Measurements from ENCODE around the gene B4GALNT2. TPM values are rescaled to one million over a fixed set of nuclear protein-coding genes. Genes with fewer than 3 reads are reported as not detected.

The B4GALNT2 gene
- total RNA-seq, 4 donors from 2014 or later = 0.33 to 10.1 (median 3.9) TPM

DNA sequence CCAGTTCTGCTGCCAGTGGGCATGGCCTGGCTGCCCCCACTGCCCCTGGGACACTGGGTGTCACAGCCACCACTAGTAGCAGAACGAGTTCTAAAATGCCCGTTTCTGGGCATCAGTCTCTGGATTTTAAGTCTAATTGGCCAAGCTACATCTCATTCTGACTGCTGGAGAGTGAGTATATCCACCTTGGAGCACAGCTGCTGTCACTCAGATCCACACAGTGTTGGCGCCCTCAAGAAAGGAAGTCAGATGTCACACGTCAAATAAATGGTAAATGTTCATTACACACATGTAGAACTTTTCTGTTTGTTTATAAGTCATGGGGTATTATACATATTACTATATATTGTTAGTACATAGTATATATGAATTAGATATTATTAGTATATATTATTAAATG, 58.4 kb downstream of the B4GALNT2 start:
- Histone ChIP-seq H3K27ac (peak overlapping the region in 1 of 3 donors; percentile 30), H3K27me3 (no peaks in the 10 kb centered on the region), H3K4me3 (replicated peaks in 1 of 3) (no peak overlapping the region), H3K4me1 (peaks cover 0 to 5% of the 10 kb centered on the region in 2 donors), H3K9me3 (no peaks in the 10 kb centered on the region), H3K36me3 (no peaks in the 10 kb centered on the region)
- WGBS, 2 donors = 71 to 81% methylated on average over 4 of the region's 4 CpGs
- intact Hi-C loops (cut with DNase I) = loop anchor here (5.0 kb wide), 1 partner anchor 36 kb away; no protein-coding TSS in a partner anchor
- TF ChIP-seq, protein P1, sequence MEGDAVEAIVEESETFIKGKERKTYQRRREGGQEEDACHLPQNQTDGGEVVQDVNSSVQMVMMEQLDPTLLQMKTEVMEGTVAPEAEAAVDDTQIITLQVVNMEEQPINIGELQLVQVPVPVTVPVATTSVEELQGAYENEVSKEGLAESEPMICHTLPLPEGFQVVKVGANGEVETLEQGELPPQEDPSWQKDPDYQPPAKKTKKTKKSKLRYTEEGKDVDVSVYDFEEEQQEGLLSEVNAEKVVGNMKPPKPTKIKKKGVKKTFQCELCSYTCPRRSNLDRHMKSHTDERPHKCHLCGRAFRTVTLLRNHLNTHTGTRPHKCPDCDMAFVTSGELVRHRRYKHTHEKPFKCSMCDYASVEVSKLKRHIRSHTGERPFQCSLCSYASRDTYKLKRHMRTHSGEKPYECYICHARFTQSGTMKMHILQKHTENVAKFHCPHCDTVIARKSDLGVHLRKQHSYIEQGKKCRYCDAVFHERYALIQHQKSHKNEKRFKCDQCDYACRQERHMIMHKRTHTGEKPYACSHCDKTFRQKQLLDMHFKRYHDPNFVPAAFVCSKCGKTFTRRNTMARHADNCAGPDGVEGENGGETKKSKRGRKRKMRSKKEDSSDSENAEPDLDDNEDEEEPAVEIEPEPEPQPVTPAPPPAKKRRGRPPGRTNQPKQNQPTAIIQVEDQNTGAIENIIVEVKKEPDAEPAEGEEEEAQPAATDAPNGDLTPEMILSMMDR (IDR thresholded peaks at IDR 0.05) = no peak
- no peak for TF ChIP-seq POLR2A (IDR thresholded peaks at IDR 0.05)
- no peak for DNase-seq

DNA sequence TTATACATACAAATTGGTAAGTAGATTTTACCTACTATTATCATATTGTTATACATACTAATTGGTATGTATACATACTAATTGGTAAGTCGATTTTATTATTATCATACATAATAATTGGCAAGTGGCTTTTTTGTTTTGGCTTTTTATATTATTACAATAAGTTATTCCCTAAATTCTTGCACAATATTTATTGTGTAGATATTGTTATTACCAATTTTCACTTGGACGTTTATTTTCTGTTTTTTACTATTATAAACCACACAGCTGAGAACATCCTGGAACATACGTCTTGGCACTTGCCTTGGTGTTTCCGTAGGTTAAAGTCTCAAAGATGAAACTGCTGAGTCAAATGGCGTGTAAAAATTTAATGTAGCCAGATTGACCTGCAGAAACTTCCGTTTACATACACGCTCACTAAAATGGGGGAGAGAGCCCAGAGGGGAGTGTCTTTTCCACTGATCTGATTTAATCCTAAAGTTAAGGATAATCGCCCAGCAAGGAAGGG, 58.9 kb downstream of the B4GALNT2 start:
- TF ChIP-seq, protein P1 (IDR thresholded peaks at IDR 0.05) = no peak
- no peak for TF ChIP-seq POLR2A (IDR thresholded peaks at IDR 0.05)
- no peaks in the 10 kb centered on the region for H3K9me3 ChIP-seq
- DNase-seq = no peak
- H3K4me1 ChIP-seq = peaks cover 0 to 5% of the 10 kb centered on the region in 2 donors
- intact Hi-C loops (cut with DNase I) = loop anchor here (5.0 kb wide), 1 partner anchor 36 kb away; no protein-coding TSS in a partner anchor
- H3K27ac ChIP-seq = peak overlapping the region; percentile 99 to 100 (median 99)
- 8 to 11% methylated on average over 8 of the region's 8 CpGs for WGBS, 2 donors
- no peaks in the 10 kb centered on the region for H3K27me3 ChIP-seq
- H3K36me3 ChIP-seq = no peaks in the 10 kb centered on the region
- H3K4me3 ChIP-seq (replicated peaks in 1 of 3) = peak overlapping the region in 2 of 3 donors; percentile 27 to 57

DNA sequence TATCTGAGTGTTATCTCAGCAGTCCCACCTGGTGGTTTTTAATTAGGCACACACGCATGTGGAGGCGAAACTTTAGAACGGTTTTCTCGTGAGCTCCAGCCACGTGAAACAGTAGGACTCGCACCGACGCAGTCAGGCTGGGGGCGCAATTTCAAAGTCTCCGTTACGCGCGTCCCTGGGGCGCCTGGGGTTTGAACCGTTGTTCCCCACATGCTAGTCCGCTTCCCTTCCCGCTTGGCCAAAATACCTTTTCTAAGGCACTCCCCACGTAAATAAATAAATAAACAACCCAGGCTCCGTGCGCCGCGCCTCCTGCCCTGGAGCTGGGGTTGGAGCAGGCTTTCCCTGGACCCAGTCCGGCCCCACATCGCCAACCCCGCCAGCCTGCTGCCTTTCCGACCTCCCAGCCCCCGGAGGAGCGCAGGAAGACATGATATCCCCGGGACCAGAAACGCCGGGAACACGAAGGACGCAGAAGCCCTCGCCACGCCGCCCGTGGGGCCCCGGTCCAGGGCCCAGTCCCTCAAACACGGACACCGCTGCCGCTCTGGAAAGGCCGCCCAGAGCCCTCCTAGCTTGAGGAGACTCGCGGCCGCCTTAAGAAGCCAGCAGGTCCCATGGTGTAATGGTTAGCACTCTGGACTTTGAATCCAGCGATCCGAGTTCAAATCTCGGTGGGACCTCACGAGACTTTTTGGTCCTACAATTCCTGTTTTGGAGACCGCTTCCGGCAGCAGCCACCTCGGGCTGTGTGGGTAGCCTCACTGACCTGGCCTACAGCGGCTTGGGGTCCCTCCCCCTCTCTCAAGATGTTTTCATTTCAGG, 59.6 kb downstream of the B4GALNT2 start:
- WGBS, 2 donors = 1% methylated on average over 27 to 37 of the region's 53 CpGs
- TF ChIP-seq, protein P1 (IDR thresholded peaks at IDR 0.05) = peak in 3 of 6 experiments; percentile 19 to 41 (median 37)
- peak in 1 of 2 donors; percentile 37 for TF ChIP-seq POLR2A (IDR thresholded peaks at IDR 0.05)
- intact Hi-C loops (cut with DNase I) = loop anchor here (5.0 kb wide), 1 partner anchor 35 kb away; no protein-coding TSS in a partner anchor

DNA sequence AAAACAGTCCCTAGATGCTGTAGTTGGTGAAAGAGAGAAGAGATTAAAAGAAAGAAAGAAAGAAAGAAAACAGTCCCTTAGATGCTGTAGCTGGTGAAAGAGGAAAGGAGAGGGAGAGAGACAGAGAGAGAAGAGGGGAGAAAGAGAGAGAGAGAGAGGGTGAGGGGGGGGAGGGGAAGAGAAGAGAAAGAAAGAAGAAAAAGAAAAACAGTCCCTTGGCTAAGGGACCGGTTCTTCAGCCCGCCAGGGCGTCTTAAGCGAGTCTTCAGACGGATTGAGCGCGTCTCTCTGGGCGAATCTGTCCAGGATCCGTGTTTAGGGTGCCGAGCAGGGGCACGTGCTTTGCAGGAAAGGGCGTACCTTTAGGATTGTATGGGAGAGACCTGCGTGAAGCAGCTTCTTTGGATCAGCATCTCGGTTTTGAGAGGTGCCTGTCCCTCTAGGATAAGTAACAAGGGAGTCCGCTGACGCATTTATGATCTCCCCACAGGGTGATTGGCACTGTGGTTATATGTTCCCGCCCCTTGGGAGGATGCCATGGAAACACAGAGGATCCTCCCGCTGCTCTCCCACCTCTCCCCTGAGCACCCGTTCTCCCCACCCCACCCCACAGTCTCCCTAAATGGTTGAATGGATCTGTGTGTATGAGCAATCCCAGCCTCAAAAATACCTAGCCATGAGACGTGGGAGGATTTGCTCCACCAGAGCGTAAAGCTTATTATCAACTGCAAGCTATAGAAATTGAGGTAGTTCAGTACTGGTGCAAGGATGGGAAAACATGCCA, 61.1 kb downstream of the B4GALNT2 start:
- H3K4me1 ChIP-seq = peaks cover 7 to 13% of the 10 kb centered on the region in 2 donors
- no peaks in the 10 kb centered on the region for H3K27me3 ChIP-seq
- 3 to 6% methylated on average over 16 to 21 of the region's 21 CpGs for WGBS, 2 donors
- no peaks in the 10 kb centered on the region for H3K36me3 ChIP-seq
- peak; percentile 88 for DNase-seq
- no peaks in the 10 kb centered on the region for H3K9me3 ChIP-seq
- H3K4me3 ChIP-seq (replicated peaks in 1 of 3) = peak overlapping the region in 2 of 3 donors; percentile 35 to 57
- intact Hi-C loops (cut with DNase I) = loop anchor here (5.0 kb wide), 1 partner anchor 34 kb away; no protein-coding TSS in a partner anchor
- TF ChIP-seq, protein P1 (IDR thresholded peaks at IDR 0.05) = no peak
- TF ChIP-seq POLR2A (IDR thresholded peaks at IDR 0.05) = peak in 1 of 2 donors; percentile 68
- H3K27ac ChIP-seq = peak overlapping the region; percentile 99 to 100 (median 99)

More for the DNA sequence above, 59.6 kb downstream of the B4GALNT2 start:
- no peaks in the 10 kb centered on the region for H3K9me3 ChIP-seq
- no peaks in the 10 kb centered on the region for H3K36me3 ChIP-seq
- peak; percentile 93 for DNase-seq
- H3K27me3 ChIP-seq = no peaks in the 10 kb centered on the region
- H3K4me1 ChIP-seq = peaks cover 1 to 5% of the 10 kb centered on the region in 2 donors
- H3K4me3 ChIP-seq (replicated peaks in 1 of 3) = peak overlapping the region in 2 of 3 donors; percentile 27 to 57
- H3K27ac ChIP-seq = peak overlapping the region; percentile 99 to 100 (median 99)

All from thyroid gland (tissue), 4 donors.